ENCODE results near the gene CAP1.
"Not testable (repeated sequence)": the region's sequence is repeated elsewhere in the genome, so short reads cannot be mapped to it uniquely, and the experiment has no call there.

CAP1 gene

GRCh38 chr1:40058453-40059337, 18.2 kb downstream of the CAP1 start:
- DNase-seq (ENCODE audit: low read depth in 2 of 2) = no peak

GRCh38 chr1:40059338-40059959, 18.9 kb downstream of the CAP1 start:
- DNase-seq (ENCODE audit: low read depth in 2 of 2) = no peak

GRCh38 chr1:40059960-40060750, 19.6 kb downstream of the CAP1 start:
- DNase-seq (ENCODE audit: low read depth in 2 of 2) = no peak

GRCh38 chr1:40064797-40065499, 24.4 kb downstream of the CAP1 start:
- DNase-seq (ENCODE audit: low read depth in 2 of 2) = no peak

- DNase-seq (ENCODE audit: low read depth in 2 of 2) = no peak
These were observed 26.5 kb downstream of the CAP1 start for GRCh38 chr1:40067023-40067422.

GRCh38 chr1:40067851-40068250, 27.3 kb downstream of the CAP1 start:
- DNase-seq (ENCODE audit: low read depth in 2 of 2) = no peak

GRCh38 chr1:40072142-40072541, 31.6 kb downstream of the CAP1 start:
- DNase-seq (ENCODE audit: low read depth in 2 of 2) = no peak

- no peak for DNase-seq (ENCODE audit: low read depth in 2 of 2)
These were observed 32.5 kb downstream of the CAP1 start for GRCh38 chr1:40073062-40073461.

- DNase-seq (ENCODE audit: low read depth in 2 of 2) = no peak
These were observed 34.7 kb downstream of the CAP1 start for GRCh38 chr1:40075266-40075665.

- no peak for DNase-seq (ENCODE audit: low read depth in 2 of 2)
These were observed 36.4 kb downstream of the CAP1 start for GRCh38 chr1:40076895-40077312.

GRCh38 chr1:40078512-40079333, 38.2 kb downstream of the CAP1 start:
- no peak for DNase-seq (ENCODE audit: low read depth in 2 of 2)

GRCh38 chr1:40079774-40080400, 39.4 kb downstream of the CAP1 start:
- no peak for DNase-seq (ENCODE audit: low read depth in 2 of 2)

GRCh38 chr1:40081871-40082270, 41.3 kb downstream of the CAP1 start:
- no peak for DNase-seq (ENCODE audit: low read depth in 2 of 2)

GRCh38 chr1:40084750-40085149, 44.2 kb downstream of the CAP1 start:
- DNase-seq (ENCODE audit: low read depth in 2 of 2) = not testable (repeated sequence)

- DNase-seq (ENCODE audit: low read depth in 2 of 2) = no peak
These were observed 50.3 kb downstream of the CAP1 start for GRCh38 chr1:40090652-40091355.

- no peak for DNase-seq (ENCODE audit: low read depth in 2 of 2)
These were observed 51.7 kb downstream of the CAP1 start for GRCh38 chr1:40092241-40092640.

- DNase-seq (ENCODE audit: low read depth in 2 of 2) = no peak
These were observed 52.4 kb downstream of the CAP1 start for GRCh38 chr1:40092706-40093639.

GRCh38 chr1:40094466-40095110, 54.1 kb downstream of the CAP1 start:
- DNase-seq (ENCODE audit: low read depth in 2 of 2) = no peak

All from stimulated activated CD4-positive, alpha-beta T cell treated with anti-CD3 and anti-CD28 coated beads, Interleukin-1b, Interleukin-23, amount 100 ng/mL, for 1 hour (primary cell).